Activated naive CD8-positive, alpha-beta T cell treated with anti-CD3 and anti-CD28 coated beads, Interleukin-2, amount 50 U/mL, for 24 hours (primary cell): Measurements from ENCODE around the gene GGT6.

Source experiments
- ATAC-seq: fragments of 150-1000 bp; cut with Tn5 transposase; one replicate; pipeline ENCODE4 v1.10.0; 2021
- DNase-seq: peaks from one replicate; pipeline ENCODE4 v3.0.0; 2021
- H3K27ac Mint-ChIP-seq: one replicate; pipeline ENCODE4 v1.8.0; 2021; ENCODE audit warnings: mild to moderate bottlenecking, mixed read lengths
- H3K27me3 Mint-ChIP-seq: one replicate; pipeline ENCODE4 v1.8.0; 2021; ENCODE audit warnings: mixed read lengths
- H3K36me3 Mint-ChIP-seq: one replicate; pipeline ENCODE4 v1.8.0; 2021; ENCODE audit warnings: low read depth, mixed read lengths
- H3K4me1 Mint-ChIP-seq: one replicate; pipeline ENCODE4 v1.8.0; 2021; ENCODE audit warnings: mixed read lengths
- H3K4me3 Mint-ChIP-seq: one replicate; pipeline ENCODE4 v1.8.0; 2021; ENCODE audit warnings: mild to moderate bottlenecking, moderate library complexity, mixed read lengths
- H3K9me3 Mint-ChIP-seq: one replicate; pipeline ENCODE4 v1.8.0; 2021; ENCODE audit warnings: mixed read lengths

Gene GGT6

GRCh38 chr17:4510618-4510941 is 49.8 kb downstream of the GGT6 start:
- no peaks in the 10 kb centered on the region for H3K9me3 Mint-ChIP-seq
- peaks cover 15% of the 10 kb centered on the region for H3K4me1 Mint-ChIP-seq
- H3K27ac Mint-ChIP-seq, result no peak overlapping the region
- no peaks in the 10 kb centered on the region for H3K36me3 Mint-ChIP-seq
- peaks cover 2% of the 10 kb centered on the region for H3K27me3 Mint-ChIP-seq
- ATAC-seq (no peak), DNase-seq (no peak)
- no peak overlapping the region for H3K4me3 Mint-ChIP-seq

- no peak for DNase-seq
- Mint-ChIP-seq H3K9me3 (no peaks in the 10 kb centered on the region), H3K27me3 (peaks cover 2% of the 10 kb centered on the region), H3K4me3 (no peak overlapping the region), H3K27ac (peak overlapping the region; percentile 35), H3K4me1 (peaks cover 16% of the 10 kb centered on the region), H3K36me3 (no peaks in the 10 kb centered on the region)
- peak; percentile 11 for ATAC-seq
These were observed 50.3 kb downstream of the GGT6 start for GRCh38 chr17:4509923-4510617.

DNA sequence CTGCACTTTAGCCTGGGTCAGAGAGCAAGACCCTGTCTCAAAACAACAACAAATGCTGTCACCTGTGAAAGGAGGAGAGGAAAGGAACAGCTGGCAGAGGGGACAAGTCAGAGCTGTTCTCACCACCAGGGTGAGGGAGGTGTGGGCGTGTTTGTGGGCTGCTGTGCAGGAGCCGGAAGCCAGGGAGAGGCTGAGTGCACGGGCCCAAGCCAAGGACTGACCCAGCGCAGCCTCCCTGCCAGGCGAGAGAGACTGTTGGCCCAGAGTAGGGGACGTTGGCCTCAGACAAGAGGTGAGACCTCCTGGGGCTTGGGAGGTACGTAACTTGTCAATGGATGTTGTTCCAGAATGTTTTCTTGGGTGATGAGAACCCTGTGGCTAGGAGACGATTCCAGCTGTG is 51.0 kb downstream of the GGT6 start:
- ATAC-seq (peak; percentile 59), DNase-seq (no peak)
- Mint-ChIP-seq H3K9me3 (no peaks in the 10 kb centered on the region), H3K27ac (peak overlapping the region; percentile 35), H3K4me3 (no peak overlapping the region), H3K27me3 (peaks cover 5% of the 10 kb centered on the region), H3K4me1 (peaks cover 23% of the 10 kb centered on the region), H3K36me3 (no peaks in the 10 kb centered on the region)

DNA sequence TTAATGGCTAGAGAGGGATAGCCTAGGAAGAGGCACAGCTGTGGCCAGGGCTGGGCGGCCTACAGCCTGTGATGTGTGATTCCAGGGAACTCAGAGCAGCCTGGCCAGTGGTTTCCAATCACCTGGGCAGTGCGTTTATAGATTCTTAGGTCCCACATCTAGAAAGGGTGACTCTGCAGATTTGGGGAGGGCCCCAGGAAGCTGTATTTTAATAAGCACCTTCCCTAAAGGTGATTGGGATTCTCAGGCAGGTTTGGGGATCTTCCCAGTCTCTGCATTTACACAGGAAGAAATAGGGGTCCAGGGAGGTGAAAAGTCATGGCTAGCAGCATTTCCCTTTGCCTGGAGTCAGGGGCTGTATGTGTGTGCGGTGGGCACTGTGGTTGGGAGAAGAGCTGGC is 52.2 kb downstream of the GGT6 start:
- H3K27ac Mint-ChIP-seq, result no peak overlapping the region
- no peak overlapping the region for H3K4me3 Mint-ChIP-seq
- H3K4me1 Mint-ChIP-seq, result peaks cover 31% of the 10 kb centered on the region

GRCh38 chr17:4507361-4508111 is 52.8 kb downstream of the GGT6 start:
- no peak for ATAC-seq
- Mint-ChIP-seq H3K4me3 (no peak overlapping the region), H3K9me3 (no peaks in the 10 kb centered on the region), H3K27me3 (peaks cover 8% of the 10 kb centered on the region), H3K27ac (no peak overlapping the region), H3K4me1 (peaks cover 31% of the 10 kb centered on the region), H3K36me3 (no peaks in the 10 kb centered on the region)
- DNase-seq, result no peak

More for the DNA sequence above, 52.2 kb downstream of the GGT6 start:
- peaks cover 5% of the 10 kb centered on the region for H3K27me3 Mint-ChIP-seq
- no peak for ATAC-seq
- DNase-seq, result no peak
- H3K36me3 Mint-ChIP-seq, result no peaks in the 10 kb centered on the region
- no peaks in the 10 kb centered on the region for H3K9me3 Mint-ChIP-seq
